Skeletal muscle satellite cell (primary cell): ENCODE measurements around the gene ATP10A.

Source experiments
- H3K27me3 ChIP-seq: 2 replicates; pipeline ENCODE4 v1.7.0; 2013; ENCODE audit warnings: low read length; ENCODE audit not compliant: control insufficient read depth, insufficient read depth
- H3K36me3 ChIP-seq: 2 replicates; pipeline ENCODE4 v1.7.0; 2013; ENCODE audit warnings: mild to moderate bottlenecking, control low read depth, low read length; ENCODE audit not compliant: insufficient read depth
- H3K4me1 ChIP-seq: 2 replicates; pipeline ENCODE4 v1.7.0; 2013; ENCODE audit warnings: low read length; ENCODE audit not compliant: control insufficient read depth, insufficient read depth
- H3K4me2 ChIP-seq: 2 replicates; pipeline ENCODE4 v1.7.0; 2013; ENCODE audit warnings: mild to moderate bottlenecking, low read length
- H3K4me3 ChIP-seq: 2 replicates; pipeline ENCODE4 v1.7.0; 2013; ENCODE audit warnings: low read length
- H3K9ac ChIP-seq: 2 replicates; pipeline ENCODE4 v1.7.0; 2013; ENCODE audit warnings: mild to moderate bottlenecking, low read depth, low read length, moderate library complexity
- H3K9me3 ChIP-seq: replicated peaks from 2 replicates; pipeline ENCODE4 v1.7.0; 2013; ENCODE audit warnings: mild to moderate bottlenecking, control low read depth, low read length

The ATP10A gene

DNA sequence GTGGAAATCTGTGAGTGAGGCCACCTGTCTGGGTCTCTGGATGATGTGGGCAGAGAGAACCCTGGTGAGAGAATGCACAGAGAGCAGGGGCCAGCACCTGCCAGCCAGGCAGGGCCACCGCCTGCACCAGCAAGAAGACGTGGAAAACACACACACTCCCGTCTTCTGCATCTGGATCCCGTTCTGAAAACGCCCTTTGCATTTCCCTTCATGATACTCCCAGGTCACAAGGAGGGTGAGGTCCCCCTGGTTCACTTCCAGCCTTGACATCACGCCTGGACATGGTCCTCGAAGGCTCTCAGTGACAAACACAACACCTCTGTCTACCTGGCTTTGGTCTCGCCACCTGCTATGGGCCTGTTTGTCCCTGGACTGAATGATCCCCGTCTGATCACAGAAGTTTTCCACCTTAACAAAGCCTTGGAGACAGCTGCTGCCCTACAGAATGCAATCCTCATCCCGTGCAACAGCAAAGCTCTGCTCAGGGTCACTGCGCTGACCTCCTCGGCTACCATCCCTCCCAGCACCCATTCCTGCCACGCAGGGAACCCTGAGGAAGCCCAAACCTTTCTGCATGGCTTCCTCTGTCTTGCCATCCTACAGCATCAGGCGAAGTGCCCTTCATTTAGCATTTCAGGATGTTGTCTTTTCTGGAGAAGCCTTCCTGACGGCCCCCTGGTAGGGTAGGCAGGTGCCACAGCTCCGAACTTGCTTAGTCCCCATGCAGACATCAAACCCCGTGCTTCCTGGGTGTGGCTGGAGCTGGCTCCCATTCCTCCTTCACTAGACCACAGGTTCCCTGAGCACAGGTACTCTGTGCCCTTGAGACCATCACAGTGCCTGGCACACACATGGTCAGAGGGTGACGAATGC, 122.5 kb downstream of the ATP10A start:
- Histone ChIP-seq H3K36me3 (no peaks in the 10 kb centered on the region), H3K4me2 (no peak overlapping the region), H3K9ac (no peak overlapping the region), H3K4me3 (no peak overlapping the region), H3K27me3 (no peaks in the 10 kb centered on the region), H3K4me1 (peaks cover 25% of the 10 kb centered on the region), H3K9me3 (no peaks in the 10 kb centered on the region)

DNA sequence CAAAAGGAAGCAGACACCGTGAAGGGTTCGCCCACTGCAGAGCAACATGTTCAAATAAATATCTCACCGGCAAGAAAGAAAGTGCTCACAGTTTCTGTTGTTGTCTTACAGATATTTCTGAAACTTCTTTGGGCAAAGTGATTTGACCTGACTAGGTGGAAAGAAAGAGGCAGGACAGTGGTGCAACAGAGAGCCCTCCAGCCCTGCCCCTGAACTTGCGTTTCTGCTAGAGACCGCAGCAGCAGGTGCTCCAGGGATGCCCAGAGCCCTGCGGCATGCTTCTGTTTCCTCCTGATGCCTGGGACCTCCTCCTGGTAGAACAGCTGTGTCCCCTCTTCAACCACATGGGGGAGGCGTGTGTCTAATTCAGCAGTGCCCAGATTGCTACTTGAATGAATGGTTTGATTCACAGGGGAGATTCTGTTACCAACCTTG, 123.4 kb downstream of the ATP10A start:
- Histone ChIP-seq H3K9me3 (no peaks in the 10 kb centered on the region), H3K9ac (no peak overlapping the region), H3K27me3 (no peaks in the 10 kb centered on the region), H3K4me2 (no peak overlapping the region), H3K36me3 (no peaks in the 10 kb centered on the region), H3K4me3 (no peak overlapping the region), H3K4me1 (peaks cover 25% of the 10 kb centered on the region)

DNA sequence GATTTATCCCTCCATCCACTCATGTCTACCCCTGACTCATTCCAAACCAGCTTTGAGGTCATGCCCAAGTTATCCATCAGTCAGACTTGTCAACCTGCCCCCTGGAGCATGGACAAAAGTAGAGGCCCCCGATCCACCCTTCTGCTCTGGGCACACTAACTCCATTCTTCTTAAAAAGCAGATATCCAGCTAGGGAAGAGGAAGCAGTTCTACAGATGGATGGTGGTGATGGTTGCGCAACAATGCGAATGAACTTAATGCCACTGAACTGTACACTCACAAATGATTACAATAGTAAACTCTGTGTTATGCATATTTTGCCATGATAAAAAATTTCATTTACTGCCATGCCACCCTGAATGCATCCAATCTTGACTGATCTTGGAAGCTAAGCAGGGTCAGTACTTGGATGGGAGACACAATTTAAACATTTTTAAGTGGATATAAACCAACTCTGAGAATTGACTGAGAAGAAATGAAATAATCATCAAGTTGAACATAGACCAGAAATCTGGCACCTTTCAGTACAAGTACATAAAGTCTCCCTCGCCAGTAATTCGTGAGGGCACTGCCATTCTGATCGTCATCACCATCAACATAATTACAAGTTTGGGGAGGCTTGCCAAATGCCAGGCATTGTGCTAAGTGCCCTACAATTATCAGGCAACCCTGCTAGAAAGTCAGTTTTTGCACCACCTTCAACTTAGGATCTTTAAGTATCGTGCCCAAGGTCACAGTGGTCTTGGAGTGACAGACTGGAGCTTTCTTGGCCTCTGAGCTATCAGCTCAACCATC, 124.8 kb downstream of the ATP10A start:
- Histone ChIP-seq H3K36me3 (no peaks in the 10 kb centered on the region), H3K4me1 (peaks cover 25% of the 10 kb centered on the region), H3K9me3 (no peaks in the 10 kb centered on the region), H3K4me2 (no peak overlapping the region), H3K27me3 (no peaks in the 10 kb centered on the region), H3K4me3 (no peak overlapping the region), H3K9ac (no peak overlapping the region)

GRCh38 chr15:25737218-25737643, 125.9 kb downstream of the ATP10A start:
- no peaks in the 10 kb centered on the region for H3K9me3 ChIP-seq
- H3K36me3 ChIP-seq, result no peaks in the 10 kb centered on the region
- H3K9ac ChIP-seq, result peak overlapping the region; percentile 22
- peak overlapping the region; percentile 10 for H3K4me3 ChIP-seq
- peak overlapping the region; percentile 20 for H3K4me2 ChIP-seq
- H3K4me1 ChIP-seq, result peaks cover 25% of the 10 kb centered on the region
- H3K27me3 ChIP-seq, result no peaks in the 10 kb centered on the region

DNA sequence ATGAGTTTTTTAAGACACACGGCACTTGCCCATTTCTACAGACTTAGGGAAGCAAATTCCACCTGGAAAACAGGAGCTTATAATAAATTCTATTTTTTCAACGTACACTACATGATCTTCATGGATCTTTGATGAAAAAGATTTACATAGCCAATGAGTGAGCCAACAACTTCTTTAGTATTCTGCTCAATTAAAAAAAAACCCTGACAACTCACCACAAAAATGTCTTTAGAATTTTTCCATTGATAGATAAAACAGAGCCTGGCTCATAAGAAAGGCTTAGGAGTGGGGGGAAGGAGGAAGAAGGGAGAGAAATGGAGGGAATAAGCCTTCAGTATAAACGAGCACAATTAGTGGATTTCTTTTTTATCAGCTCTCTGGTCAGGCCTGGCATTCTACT, 126.7 kb downstream of the ATP10A start:
- H3K36me3 ChIP-seq, result no peaks in the 10 kb centered on the region
- peak overlapping the region; percentile 6 for H3K9ac ChIP-seq
- H3K4me2 ChIP-seq, result no peak overlapping the region
- H3K9me3 ChIP-seq, result no peaks in the 10 kb centered on the region
- no peak overlapping the region for H3K4me3 ChIP-seq
- no peaks in the 10 kb centered on the region for H3K27me3 ChIP-seq
- peaks cover 27% of the 10 kb centered on the region for H3K4me1 ChIP-seq

GRCh38 chr15:25735550-25736384, 127.4 kb downstream of the ATP10A start:
- no peak overlapping the region for H3K4me3 ChIP-seq
- no peak overlapping the region for H3K4me2 ChIP-seq
- no peaks in the 10 kb centered on the region for H3K36me3 ChIP-seq
- H3K9ac ChIP-seq, result no peak overlapping the region
- H3K27me3 ChIP-seq, result no peaks in the 10 kb centered on the region
- H3K9me3 ChIP-seq, result no peaks in the 10 kb centered on the region
- peaks cover 30% of the 10 kb centered on the region for H3K4me1 ChIP-seq

DNA sequence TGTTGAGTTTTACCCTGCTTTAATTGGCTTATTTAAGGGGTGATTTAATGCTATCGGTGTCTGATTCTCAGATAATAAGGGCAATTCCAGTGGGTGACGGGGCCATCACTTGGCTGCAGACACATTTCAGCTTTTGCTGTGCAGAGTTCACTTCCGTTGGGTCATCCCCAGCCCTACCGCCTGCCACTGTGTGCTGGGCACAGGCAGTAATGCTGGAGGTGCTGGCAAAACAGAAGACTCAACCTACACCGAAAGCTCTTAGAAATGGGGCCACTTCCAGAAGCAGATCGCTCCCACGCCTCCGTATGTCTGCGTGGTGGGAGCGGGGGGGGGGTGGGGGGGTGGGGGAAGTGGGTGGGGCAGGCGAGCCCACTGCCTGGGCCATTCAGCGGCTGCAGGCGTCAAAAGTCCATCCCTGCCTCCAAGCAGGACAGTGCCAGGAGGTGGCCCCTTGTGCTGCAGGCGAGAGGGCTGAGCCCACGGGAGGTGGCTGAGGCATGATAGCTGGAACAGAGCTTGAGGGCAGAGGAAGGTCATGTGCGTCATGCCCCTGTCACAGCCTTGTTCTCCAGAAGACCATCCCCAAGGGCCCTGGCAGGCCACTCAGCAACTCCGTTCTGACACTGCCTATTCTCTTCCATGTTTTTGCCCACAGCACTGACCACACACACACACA, 128.3 kb downstream of the ATP10A start:
- H3K27me3 ChIP-seq, result no peaks in the 10 kb centered on the region
- peaks cover 30% of the 10 kb centered on the region for H3K4me1 ChIP-seq
- H3K9ac ChIP-seq, result no peak overlapping the region
- no peaks in the 10 kb centered on the region for H3K9me3 ChIP-seq
- H3K36me3 ChIP-seq, result no peaks in the 10 kb centered on the region
- no peak overlapping the region for H3K4me3 ChIP-seq
- no peak overlapping the region for H3K4me2 ChIP-seq

GRCh38 chr15:25733856-25734679, 129.1 kb downstream of the ATP10A start:
- Histone ChIP-seq H3K9me3 (no peaks in the 10 kb centered on the region), H3K36me3 (no peaks in the 10 kb centered on the region), H3K4me3 (no peak overlapping the region), H3K9ac (no peak overlapping the region), H3K4me1 (peaks cover 30% of the 10 kb centered on the region), H3K4me2 (no peak overlapping the region), H3K27me3 (no peaks in the 10 kb centered on the region)

DNA sequence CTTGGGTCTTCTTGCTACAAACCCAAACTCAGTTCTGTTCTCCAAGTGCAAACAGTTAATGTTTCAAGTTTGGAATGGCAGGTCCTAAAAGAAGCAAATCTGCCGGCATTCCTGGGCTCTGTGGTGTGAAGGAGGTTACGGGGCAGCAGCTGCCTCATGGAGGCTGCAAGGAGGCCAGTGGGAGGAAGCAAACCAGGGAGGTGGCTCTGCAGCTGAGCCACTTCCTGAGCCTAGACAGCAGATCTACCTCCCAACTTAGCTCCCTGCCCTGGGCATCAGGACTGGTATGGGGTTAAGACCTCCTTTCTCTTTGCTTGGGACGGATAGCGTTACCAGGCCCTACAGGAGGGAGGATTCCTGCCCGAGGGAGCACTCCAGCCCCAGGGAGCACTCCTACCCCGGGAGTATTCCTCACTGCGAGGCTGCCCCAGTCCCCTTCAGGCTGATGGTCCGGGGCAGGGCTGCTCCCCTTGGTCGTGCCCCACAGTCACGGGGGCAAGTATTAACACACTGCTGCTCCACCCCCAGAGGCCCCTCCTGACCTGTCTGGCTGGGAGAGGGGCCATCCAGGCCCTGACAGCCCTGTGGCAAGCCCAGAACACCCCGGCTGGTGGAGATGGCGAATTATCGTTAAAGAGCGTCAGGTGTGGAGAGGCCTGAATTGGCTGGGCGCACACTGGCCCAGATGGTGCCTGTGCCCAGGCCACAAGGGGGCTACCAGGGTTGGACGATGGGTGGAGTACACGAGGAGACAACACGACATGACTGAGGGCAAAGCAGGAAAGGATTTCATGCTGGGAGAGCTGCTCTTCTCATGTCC, 129.9 kb downstream of the ATP10A start:
- H3K4me1 ChIP-seq, result peaks cover 25% of the 10 kb centered on the region
- no peak overlapping the region for H3K9ac ChIP-seq
- H3K36me3 ChIP-seq, result no peaks in the 10 kb centered on the region
- H3K9me3 ChIP-seq, result no peaks in the 10 kb centered on the region
- no peak overlapping the region for H3K4me3 ChIP-seq
- no peaks in the 10 kb centered on the region for H3K27me3 ChIP-seq
- no peak overlapping the region for H3K4me2 ChIP-seq

DNA sequence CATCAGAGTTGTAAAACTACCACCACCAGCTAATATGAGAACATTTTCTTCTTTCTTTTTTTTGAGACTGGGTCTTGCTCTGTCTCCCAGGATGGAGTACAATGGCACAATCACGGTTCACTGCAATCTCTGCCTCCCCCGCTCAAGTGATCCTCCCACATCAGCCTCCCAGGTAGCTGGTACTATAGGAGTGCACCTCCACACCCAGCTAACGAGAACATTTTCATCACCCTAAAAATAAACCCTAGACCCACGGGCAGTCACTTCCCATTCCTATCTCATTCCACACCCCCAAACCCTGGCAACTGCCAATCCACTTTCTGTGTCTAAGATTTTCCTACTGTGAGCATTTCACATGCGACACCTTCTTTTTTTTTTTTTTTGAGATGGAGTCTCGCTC, 130.9 kb downstream of the ATP10A start:
- H3K9me3 ChIP-seq, result no peaks in the 10 kb centered on the region
- H3K36me3 ChIP-seq, result no peaks in the 10 kb centered on the region
- peaks cover 15% of the 10 kb centered on the region for H3K4me1 ChIP-seq
- no peaks in the 10 kb centered on the region for H3K27me3 ChIP-seq
- no peak overlapping the region for H3K9ac ChIP-seq
- H3K4me3 ChIP-seq, result no peak overlapping the region
- no peak overlapping the region for H3K4me2 ChIP-seq
